ENCODE data around the gene TBC1D4. TPM values are rescaled to one million over a fixed set of nuclear protein-coding genes. Genes with fewer than 3 reads are reported as not detected.
"Not testable (repeated sequence)": the region's sequence is repeated elsewhere in the genome, so short reads cannot be mapped to it uniquely, and the experiment has no call there.

Gene TBC1D4
- total and polyA plus RNA-seq, 12 donors, result 41.6 to 324 (median 191) TPM

DNA sequence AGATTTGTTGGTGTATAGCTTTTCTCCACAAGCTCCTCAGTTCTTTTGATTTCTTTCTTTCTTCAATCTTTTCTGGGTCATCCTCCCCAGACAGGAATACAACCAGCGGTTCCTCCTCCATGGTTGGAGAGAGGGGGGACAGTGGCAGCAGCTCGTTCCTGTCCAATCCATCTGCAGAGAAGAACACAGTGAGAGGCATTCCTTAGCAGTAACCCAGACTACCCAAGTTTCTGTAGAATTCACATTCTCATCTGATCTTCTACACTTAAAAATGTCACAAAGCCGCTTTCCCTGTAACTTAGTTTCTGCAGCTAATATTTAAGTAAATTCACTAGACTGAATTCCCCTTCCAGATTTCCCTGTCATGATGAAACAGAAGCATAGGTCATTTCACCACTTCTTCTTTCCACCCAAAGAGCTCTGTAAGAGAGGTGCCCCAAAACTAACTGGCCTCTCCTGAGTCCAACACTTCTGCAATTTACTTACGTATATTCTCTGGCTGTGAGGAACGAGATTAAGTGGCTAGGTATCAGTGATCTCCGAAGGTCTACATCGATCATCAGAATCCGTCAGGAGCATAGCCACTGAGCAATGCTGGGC, 171.9 kb downstream of the TBC1D4 start:
- Histone ChIP-seq H3K27me3 (no peaks in the 10 kb centered on the region), H3K9me3 (replicated peaks in 1 of 3) (no peaks in the 10 kb centered on the region), H3K27ac (no peak overlapping the region), H3K4me3 (no peak overlapping the region), H3K36me3 (replicated peaks in 1 of 2) (peaks cover 0 to 20% of the 10 kb centered on the region in 2 donors), H3K4me1 (replicated peaks in 1 of 2) (peaks cover 14 to 32% of the 10 kb centered on the region in 2 donors)
- no peak for TF ChIP-seq POLR2A (IDR thresholded peaks at IDR 0.05)
- TF ChIP-seq, protein P1, sequence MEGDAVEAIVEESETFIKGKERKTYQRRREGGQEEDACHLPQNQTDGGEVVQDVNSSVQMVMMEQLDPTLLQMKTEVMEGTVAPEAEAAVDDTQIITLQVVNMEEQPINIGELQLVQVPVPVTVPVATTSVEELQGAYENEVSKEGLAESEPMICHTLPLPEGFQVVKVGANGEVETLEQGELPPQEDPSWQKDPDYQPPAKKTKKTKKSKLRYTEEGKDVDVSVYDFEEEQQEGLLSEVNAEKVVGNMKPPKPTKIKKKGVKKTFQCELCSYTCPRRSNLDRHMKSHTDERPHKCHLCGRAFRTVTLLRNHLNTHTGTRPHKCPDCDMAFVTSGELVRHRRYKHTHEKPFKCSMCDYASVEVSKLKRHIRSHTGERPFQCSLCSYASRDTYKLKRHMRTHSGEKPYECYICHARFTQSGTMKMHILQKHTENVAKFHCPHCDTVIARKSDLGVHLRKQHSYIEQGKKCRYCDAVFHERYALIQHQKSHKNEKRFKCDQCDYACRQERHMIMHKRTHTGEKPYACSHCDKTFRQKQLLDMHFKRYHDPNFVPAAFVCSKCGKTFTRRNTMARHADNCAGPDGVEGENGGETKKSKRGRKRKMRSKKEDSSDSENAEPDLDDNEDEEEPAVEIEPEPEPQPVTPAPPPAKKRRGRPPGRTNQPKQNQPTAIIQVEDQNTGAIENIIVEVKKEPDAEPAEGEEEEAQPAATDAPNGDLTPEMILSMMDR (IDR thresholded peaks at IDR 0.05), result no peak
- WGBS, 4 donors, result 89 to 94% (median 92%) methylated on average over 8 of the region's 8 CpGs
- intact Hi-C loops (cut with DNase I), result no loop called here
- no peak for DNase-seq

DNA sequence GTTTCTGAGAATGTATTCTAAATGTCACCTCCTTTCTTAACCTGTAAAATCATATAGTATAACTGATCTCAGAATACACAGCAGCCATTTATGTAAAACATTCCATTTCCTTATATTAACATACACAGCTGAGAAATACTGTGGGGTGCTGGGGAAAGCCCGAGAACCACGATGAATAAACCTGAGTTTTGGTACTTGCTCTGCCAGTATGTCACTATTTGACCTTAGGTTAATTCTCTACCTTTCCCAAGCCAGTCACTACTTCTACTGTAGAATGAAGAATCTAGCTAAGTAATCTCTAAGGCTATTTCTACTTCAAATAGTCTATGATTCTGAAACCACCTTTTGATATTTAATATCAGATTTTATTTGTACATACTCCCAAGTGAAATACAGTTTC, 173.7 kb downstream of the TBC1D4 start:
- Histone ChIP-seq H3K36me3 (replicated peaks in 1 of 2) (peaks cover 0 to 20% of the 10 kb centered on the region in 2 donors), H3K27me3 (no peaks in the 10 kb centered on the region), H3K9me3 (replicated peaks in 1 of 3) (no peaks in the 10 kb centered on the region), H3K4me1 (replicated peaks in 1 of 2) (peaks cover 31 to 51% of the 10 kb centered on the region in 2 donors), H3K27ac (no peak overlapping the region), H3K4me3 (no peak overlapping the region)
- intact Hi-C loops (cut with DNase I), result no loop called here
- WGBS, 4 donors, result 80 to 90% (median 87%) methylated on average over 2 of the region's 2 CpGs
- no peak for TF ChIP-seq POLR2A (IDR thresholded peaks at IDR 0.05)
- DNase-seq, result no peak

DNA sequence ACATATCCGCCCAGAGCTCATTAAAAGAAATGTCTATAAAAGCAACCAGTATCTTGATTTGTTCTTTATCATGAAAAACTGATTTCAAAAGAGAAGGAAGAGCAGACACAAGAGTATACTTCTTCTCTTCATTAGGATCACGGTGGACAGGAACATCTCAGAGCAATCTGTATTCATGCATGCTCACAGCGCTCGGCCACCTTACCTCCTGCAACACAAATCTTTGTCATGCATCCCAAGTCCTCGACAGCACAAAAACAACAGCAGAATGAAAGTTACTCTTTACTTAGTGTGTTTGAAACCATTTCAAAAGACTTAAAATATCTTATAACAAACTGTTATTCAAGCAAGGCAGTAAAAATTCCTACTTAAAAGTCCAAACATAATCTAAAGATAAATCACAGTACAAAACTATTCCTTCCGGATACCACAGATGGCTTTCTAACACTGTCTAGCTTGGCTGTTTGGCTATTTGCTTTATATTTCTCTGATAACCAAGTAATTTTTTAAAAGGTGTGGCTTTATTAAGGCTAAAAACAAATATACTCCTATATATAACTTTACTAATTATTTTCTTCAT, 174.5 kb downstream of the TBC1D4 start:
- Histone ChIP-seq H3K36me3 (replicated peaks in 1 of 2) (peaks cover 0 to 20% of the 10 kb centered on the region in 2 donors), H3K9me3 (replicated peaks in 1 of 3) (no peaks in the 10 kb centered on the region), H3K4me3 (no peak overlapping the region), H3K4me1 (replicated peaks in 1 of 2) (peaks cover 39 to 53% of the 10 kb centered on the region in 2 donors), H3K27me3 (no peaks in the 10 kb centered on the region), H3K27ac (no peak overlapping the region)
- TF ChIP-seq POLR2A (IDR thresholded peaks at IDR 0.05), result no peak
- TF ChIP-seq, protein P1 (IDR thresholded peaks at IDR 0.05), result no peak
- 58 to 68% (median 62%) methylated on average over 6 of the region's 6 CpGs for WGBS, 4 donors
- intact Hi-C loops (cut with DNase I), result no loop called here
- no peak for DNase-seq

DNA sequence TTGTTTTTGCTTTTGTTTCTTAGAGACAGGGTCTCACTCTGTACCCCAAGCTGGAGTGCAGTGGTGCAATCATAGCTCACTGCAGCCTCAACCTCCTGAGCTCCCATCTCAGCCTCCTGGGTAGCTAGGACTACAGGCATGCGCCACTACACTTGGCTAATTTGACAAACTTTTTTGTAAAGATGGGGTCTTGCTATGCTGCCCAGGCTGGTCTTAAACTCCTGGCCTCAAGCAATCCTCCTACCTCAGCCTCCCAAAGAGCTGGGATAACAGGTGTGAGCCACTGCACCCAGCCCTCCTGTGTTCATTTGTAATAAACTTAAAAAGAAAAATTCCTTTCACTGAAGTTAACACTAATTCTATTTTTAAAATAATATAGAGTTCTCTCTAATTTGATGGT, 175.0 kb downstream of the TBC1D4 start:
- H3K4me1 ChIP-seq (replicated peaks in 1 of 2), result peaks cover 44 to 57% of the 10 kb centered on the region in 2 donors
- H3K9me3 ChIP-seq (replicated peaks in 1 of 3); H3K27me3 ChIP-seq; intact Hi-C loops (cut with DNase I); H3K27ac ChIP-seq; DNase-seq; H3K4me3 ChIP-seq: not testable (repeated sequence)
- H3K36me3 ChIP-seq (replicated peaks in 1 of 2), result peaks cover 0 to 20% of the 10 kb centered on the region in 2 donors
- 97 to 100% (median 99%) methylated on average over 1 of the region's 1 CpG for WGBS, 4 donors

DNA sequence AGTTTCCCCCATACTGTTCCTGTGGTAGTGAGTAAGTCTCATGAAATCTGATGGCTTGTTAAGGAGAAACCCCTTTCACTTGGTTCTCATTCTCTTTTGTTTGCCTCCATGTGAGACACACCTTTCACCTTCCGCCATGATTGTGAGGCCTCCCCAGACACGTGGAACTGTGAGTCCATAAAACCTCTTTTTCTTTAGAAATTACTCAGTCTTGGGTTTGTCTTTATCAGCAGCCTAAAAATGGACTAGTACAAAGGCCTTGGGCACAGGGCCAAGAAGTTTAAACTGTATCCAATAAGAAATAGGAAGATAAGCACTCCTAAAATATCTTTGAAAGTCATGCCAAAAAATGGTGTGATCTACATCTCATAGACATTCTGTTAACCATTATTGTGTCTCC, 176.9 kb downstream of the TBC1D4 start:
- H3K4me1 ChIP-seq (replicated peaks in 1 of 2), result peaks cover 53 to 70% of the 10 kb centered on the region in 2 donors
- H3K9me3 ChIP-seq (replicated peaks in 1 of 3), result no peaks in the 10 kb centered on the region
- TF ChIP-seq, protein P1 (IDR thresholded peaks at IDR 0.05), result no peak
- no peak for TF ChIP-seq POLR2A (IDR thresholded peaks at IDR 0.05)
- peak overlapping the region in 4 of 5 donors; percentile 43 to 80 (median 52) for H3K27ac ChIP-seq
- DNase-seq, result peak; percentile 79 to 90 (median 87)
- no peaks in the 10 kb centered on the region for H3K27me3 ChIP-seq
- no peak overlapping the region for H3K4me3 ChIP-seq
- peaks cover 0 to 4% of the 10 kb centered on the region in 2 donors for H3K36me3 ChIP-seq (replicated peaks in 1 of 2)
- intact Hi-C loops (cut with DNase I), result no loop called here
- 21 to 32% (median 25%) methylated on average over 2 of the region's 2 CpGs for WGBS, 4 donors
